GM08714 (cell line): ENCODE measurements around the gene GSG1L.

Experiments
- H3K4me3 ChIP-seq: fragments of 200-500 bp; sonication (Bioruptor generic); 2 replicates; pipeline ENCODE4 v1.5.1; 2014; ENCODE audit warnings: mild to moderate bottlenecking, low read length, inconsistent platforms
- ZNF274 ChIP-seq: IDR thresholded peaks from 2 replicates; pipeline ENCODE4 v1.6.1; 2012; ENCODE audit warnings: mild to moderate bottlenecking, low read depth, low read length

Gene GSG1L

GRCh38 chr16:27819356-27819755 lies 244.2 kb downstream of the GSG1L start:
- H3K4me3 ChIP-seq, result no peak overlapping the region
- no peak for TF ChIP-seq ZNF274

GRCh38 chr16:27818246-27818645 lies 245.3 kb downstream of the GSG1L start:
- TF ChIP-seq ZNF274, result no peak
- H3K4me3 ChIP-seq, result no peak overlapping the region

GRCh38 chr16:27817038-27817437 lies 246.5 kb downstream of the GSG1L start:
- no peak overlapping the region for H3K4me3 ChIP-seq
- no peak for TF ChIP-seq ZNF274

- H3K4me3 ChIP-seq, result no peak overlapping the region
- no peak for TF ChIP-seq ZNF274
Observed at GRCh38 chr16:27816561-27816960, 247.0 kb downstream of the GSG1L start.

GRCh38 chr16:27813591-27813990 lies 249.9 kb downstream of the GSG1L start:
- TF ChIP-seq ZNF274, result no peak
- H3K4me3 ChIP-seq, result no peak overlapping the region

GRCh38 chr16:27811881-27812280 lies 251.6 kb downstream of the GSG1L start:
- no peak for TF ChIP-seq ZNF274
- H3K4me3 ChIP-seq, result no peak overlapping the region

- no peak for TF ChIP-seq ZNF274
- no peak overlapping the region for H3K4me3 ChIP-seq
Observed at GRCh38 chr16:27806986-27807385, 256.5 kb downstream of the GSG1L start.

- H3K4me3 ChIP-seq, result no peak overlapping the region
- TF ChIP-seq ZNF274, result no peak
Observed at GRCh38 chr16:27806388-27806787, 257.1 kb downstream of the GSG1L start.

- H3K4me3 ChIP-seq, result no peak overlapping the region
- no peak for TF ChIP-seq ZNF274
Observed at GRCh38 chr16:27805828-27806351, 257.6 kb downstream of the GSG1L start.

GRCh38 chr16:27803775-27804549 lies 259.6 kb downstream of the GSG1L start:
- no peak overlapping the region for H3K4me3 ChIP-seq

GRCh38 chr16:27802664-27803439 lies 260.7 kb downstream of the GSG1L start:
- TF ChIP-seq ZNF274, result no peak
- H3K4me3 ChIP-seq, result no peak overlapping the region

More at GRCh38 chr16:27803775-27804549, 259.6 kb downstream of the GSG1L start:
- no peak for TF ChIP-seq ZNF274

- H3K4me3 ChIP-seq, result no peak overlapping the region
- TF ChIP-seq ZNF274, result no peak
Observed at GRCh38 chr16:27801289-27801945, 262.1 kb downstream of the GSG1L start.

- no peak overlapping the region for H3K4me3 ChIP-seq
- no peak for TF ChIP-seq ZNF274
Observed at GRCh38 chr16:27800817-27801216, 262.7 kb downstream of the GSG1L start.

- TF ChIP-seq ZNF274, result no peak
Observed at GRCh38 chr16:27799896-27800295, 263.6 kb downstream of the GSG1L start.

More at GRCh38 chr16:27799896-27800295, 263.6 kb downstream of the GSG1L start:
- no peak overlapping the region for H3K4me3 ChIP-seq
